IMR-90 (cell line): ENCODE data around the gene ZBTB8A. TPM values are rescaled to one million over a fixed set of nuclear protein-coding genes. Genes with fewer than 3 reads are reported as not detected.

Experiments
- ATAC-seq: fragments of 200-7000 bp; cut with Tn5 transposase; 2 replicates; pipeline ENCODE4 v1.9.1; 2020; ENCODE audit warnings: low read depth, mild to moderate bottlenecking, moderate library complexity
- BruUV-seq: library from RNA; stranded (reverse); fragments of 400-500 nt; replicated peaks from 2 replicates; lab custom pipeline; 2021; lab: Mats Ljungman, UMichigan
- CTCF ChIA-PET: fragments of 300-600 bp; formaldehyde crosslinking; extraction: SDS; loops from one replicate; lab custom pipeline; 2021; ENCODE audit warnings: antibody characterized with exemption; lab: Yijun Ruan, JAX
- POLR2A ChIA-PET: fragments of 300-600 bp; sonication (Branson Sonifier 250); formaldehyde crosslinking; loops from one replicate; lab custom pipeline; 2022; ENCODE audit warnings: antibody characterized with exemption; ENCODE audit not compliant: unreplicated experiment; lab: Charles Lee
- DNase-seq: peaks from one replicate; pipeline ENCODE4 v3.0.0; 2013
- H2AFZ ChIP-seq: replicated peaks from 2 replicates; pipeline ENCODE3; 2013; ENCODE audit warnings: low read length, mild to moderate bottlenecking; ENCODE audit not compliant: poor library complexity
- H2AK5ac ChIP-seq: 2 replicates; pipeline ENCODE4 v1.6.1; 2013; ENCODE audit warnings: low read depth, low read length, inconsistent platforms
- H2AK9ac ChIP-seq: replicated peaks from 2 replicates; pipeline ENCODE3; 2013; ENCODE audit warnings: mild to moderate bottlenecking, low read depth, low read length, moderate library complexity; ENCODE audit not compliant: poor library complexity
- H2BK120ac ChIP-seq: 2 replicates; pipeline ENCODE4 v1.6.1; 2013; ENCODE audit warnings: low read depth, low read length, inconsistent platforms
- H2BK15ac ChIP-seq: 3 replicates; pipeline ENCODE4 v1.6.1; 2013; ENCODE audit warnings: low read depth, low read length, inconsistent platforms
- H2BK20ac ChIP-seq: 2 replicates; pipeline ENCODE4 v1.6.1; 2013; ENCODE audit warnings: low read depth, mild to moderate bottlenecking, inconsistent platforms, low read length, moderate library complexity
- H2BK5ac ChIP-seq: 2 replicates; pipeline ENCODE4 v1.6.1; 2013; ENCODE audit warnings: mild to moderate bottlenecking, low read depth, low read length, inconsistent platforms; ENCODE audit not compliant: poor library complexity, severe bottlenecking
- H3K14ac ChIP-seq: replicated peaks from 2 replicates; pipeline ENCODE4 v1.6.1; 2013; ENCODE audit warnings: low read depth, low read length, inconsistent platforms
- H3K18ac ChIP-seq: 2 replicates; pipeline ENCODE4 v1.6.1; 2013; ENCODE audit warnings: low read depth, low read length, control low read depth
- H3K23ac ChIP-seq: 2 replicates; pipeline ENCODE4 v1.6.1; 2013; ENCODE audit warnings: low read depth, low read length, inconsistent platforms
- H3K27ac ChIP-seq: 2 replicates; pipeline ENCODE4 v1.5.1; 2013; ENCODE audit warnings: mild to moderate bottlenecking, control low read depth, low read length; ENCODE audit not compliant: insufficient read depth
- H3K27me3 ChIP-seq: 2 replicates; pipeline ENCODE4 v1.6.1; 2013; ENCODE audit warnings: low read length; ENCODE audit not compliant: control insufficient read depth, insufficient read depth
- H3K36me3 ChIP-seq: 2 replicates; pipeline ENCODE4 v1.6.1; 2013; ENCODE audit warnings: low read length, mixed read lengths; ENCODE audit not compliant: control insufficient read depth, insufficient read depth
- H3K4ac ChIP-seq: 2 replicates; pipeline ENCODE4 v1.6.1; 2013; ENCODE audit warnings: low read depth, low read length, inconsistent platforms
- H3K4me1 ChIP-seq: 2 replicates; pipeline ENCODE4 v1.6.1; 2013; ENCODE audit warnings: low read length, mixed read lengths; ENCODE audit not compliant: control insufficient read depth, insufficient read depth
- H3K4me2 ChIP-seq: 2 replicates; pipeline ENCODE4 v1.6.1; 2013; ENCODE audit warnings: low read depth, mild to moderate bottlenecking, control low read depth, low read length, moderate library complexity
- H3K4me3 ChIP-seq: 2 replicates; pipeline ENCODE4 v1.5.1; 2013; ENCODE audit warnings: low read depth, mild to moderate bottlenecking, control low read depth, low read length, moderate library complexity; ENCODE audit not compliant: insufficient read depth
- H3K56ac ChIP-seq: 2 replicates; pipeline ENCODE4 v1.6.1; 2013; ENCODE audit warnings: low read length, inconsistent platforms; ENCODE audit not compliant: insufficient read depth; ENCODE audit errors: extremely low read depth
- H3K79me1 ChIP-seq, 2 experiments: 2 replicates each; pipeline ENCODE4 v1.6.1; 2013; ENCODE audit warnings: low read length in 2 of 2, inconsistent platforms in 1 of 2, low read depth in 1 of 2
- H3K9ac ChIP-seq: 2 replicates; pipeline ENCODE4 v1.6.1; 2013; ENCODE audit warnings: low read depth, low read length, control low read depth
- H3K9me1 ChIP-seq: 2 replicates; pipeline ENCODE4 v1.6.1; 2013; ENCODE audit warnings: low read length, inconsistent platforms; ENCODE audit not compliant: insufficient read depth
- H3K9me3 ChIP-seq: 2 replicates; pipeline ENCODE4 v1.6.1; 2013; ENCODE audit warnings: low read length; ENCODE audit not compliant: control insufficient read depth, insufficient read depth
- H4K20me1 ChIP-seq: 2 replicates; pipeline ENCODE4 v1.6.1; 2013; ENCODE audit warnings: low read length, inconsistent platforms; ENCODE audit not compliant: insufficient read depth
- H4K5ac ChIP-seq: 2 replicates; pipeline ENCODE4 v1.6.1; 2013; ENCODE audit warnings: mild to moderate bottlenecking, low read depth, low read length, control low read depth
- H4K8ac ChIP-seq, 2 experiments: 2 replicates each; pipeline ENCODE4 v1.6.1; 2013; ENCODE audit warnings: low read depth in 2 of 2, low read length in 2 of 2, control low read depth in 1 of 2, inconsistent platforms in 1 of 2
- H4K91ac ChIP-seq: 2 replicates; pipeline ENCODE4 v1.6.1; 2013; ENCODE audit warnings: low read depth, low read length, inconsistent platforms; ENCODE audit not compliant: insufficient read depth
- CHD1 ChIP-seq: IDR thresholded peaks from 2 replicates; pipeline ENCODE4 v1.6.1; 2012; ENCODE audit warnings: low read depth, low read length, improper control_type of control experiment
- ELK1 ChIP-seq: fragments of 150-350 bp; IDR thresholded peaks from 2 replicates; pipeline ENCODE4 v1.6.1; 2016; ENCODE audit warnings: low read depth, mild to moderate bottlenecking, low read length, moderate library complexity, borderline replicate concordance
- FOS ChIP-seq: fragments of 150-350 bp; IDR thresholded peaks from 2 replicates; pipeline ENCODE4 v1.6.1; 2016; ENCODE audit warnings: low read depth, low read length
- MAFK ChIP-seq: IDR thresholded peaks from 2 replicates; pipeline ENCODE4 v1.6.1; 2012; ENCODE audit warnings: low read depth, low read length, improper control_type of control experiment
- MAZ ChIP-seq: IDR thresholded peaks from 2 replicates; pipeline ENCODE4 v1.6.1; 2012; ENCODE audit warnings: low read depth, mild to moderate bottlenecking, low read length, improper control_type of control experiment, moderate library complexity, borderline replicate concordance
- NFE2L2 ChIP-seq: fragments of 150-350 bp; IDR thresholded peaks from 2 replicates; pipeline ENCODE4 v1.6.1; 2016; ENCODE audit warnings: low read depth, mild to moderate bottlenecking, low read length
- POLR2A ChIP-seq: IDR thresholded peaks from 2 replicates; pipeline ENCODE4 v1.6.1; 2012; ENCODE audit warnings: mild to moderate bottlenecking, low read depth, low read length
- RAD21 ChIP-seq: IDR thresholded peaks from 2 replicates; pipeline ENCODE4 v1.6.1; 2012; ENCODE audit warnings: low read length, improper control_type of control experiment
- RFX5 ChIP-seq: IDR thresholded peaks from 2 replicates; pipeline ENCODE4 v1.8.0; 2012; ENCODE audit warnings: low read depth, mild to moderate bottlenecking, low read length, moderate library complexity
- SMC3 ChIP-seq: fragments of 150-350 bp; IDR thresholded peaks from 2 replicates; pipeline ENCODE4 v1.6.1; 2016; ENCODE audit warnings: low read depth, mild to moderate bottlenecking, antibody characterized with exemption, low read length, moderate library complexity
- WGBS, 2 experiments: methylation state at CpG; one replicate each; pipeline versions ENCODE4 v1.1.5 to v1.1.7; 2013; ENCODE audit warnings: missing lambda C conversion rate in 2 of 2; ENCODE audit not compliant: insufficient read length in 1 of 2; ENCODE audit errors: extremely low coverage in 2 of 2; 5-methylcytosine and 5-hydroxymethylcytosine counted together
- dilution Hi-C: fragments of 300-500 bp; cut with HindIII; formaldehyde crosslinking; loops from one replicate; pipeline ENCODE4 v1.14.3; 2018; ENCODE audit warnings: low sequenced_read_pairs; ENCODE audit not compliant: unreplicated experiment
- in situ Hi-C: fragments of 300-500 bp; cut with MboI; formaldehyde crosslinking; loops from 3 replicates; pipeline ENCODE4 v1.14.3; 2019; ENCODE audit warnings: low sequenced_read_pairs, inconsistent platforms, mixed read lengths
- intact Hi-C: fragments of 100-400 bp; cut with micrococcal nuclease; formaldehyde crosslinking; loops from 2 replicates; pipeline ENCODE4 v1.10.0; 2022
- polyA plus RNA-seq, 3 experiments: library from polyadenylated mRNA; depleted of rRNA; stranded (reverse); fragments of >200 nt; gene quantifications; 2 replicates each; pipeline ENCODE4 v1.2.3, GENCODE V29; 2012; ENCODE audit warnings: low replicate concordance in 1 of 3
- total RNA-seq: library from RNA; depleted of rRNA; stranded (reverse); fragments of >200 nt; gene quantifications from 2 replicates; pipeline ENCODE4 v1.2.3, GENCODE V29; 2012
- TF ChIP-seq, protein P1 (sequence below): conservative IDR thresholded peaks from 2 replicates; pipeline ENCODE4 v1.5.1; 2012; ENCODE audit warnings: mild to moderate bottlenecking, low read depth, low read length, improper control_type of control experiment

The ZBTB8A gene
- total and polyA plus RNA-seq, 2 of the 4 experiments (the other 2 are of a cell fraction) = 2.1 to 6.1 TPM

- no peak for TF ChIP-seq ELK1
These were observed 112.3 kb downstream of the ZBTB8A start (continued) for GRCh38 chr1:32651461-32652073.

DNA sequence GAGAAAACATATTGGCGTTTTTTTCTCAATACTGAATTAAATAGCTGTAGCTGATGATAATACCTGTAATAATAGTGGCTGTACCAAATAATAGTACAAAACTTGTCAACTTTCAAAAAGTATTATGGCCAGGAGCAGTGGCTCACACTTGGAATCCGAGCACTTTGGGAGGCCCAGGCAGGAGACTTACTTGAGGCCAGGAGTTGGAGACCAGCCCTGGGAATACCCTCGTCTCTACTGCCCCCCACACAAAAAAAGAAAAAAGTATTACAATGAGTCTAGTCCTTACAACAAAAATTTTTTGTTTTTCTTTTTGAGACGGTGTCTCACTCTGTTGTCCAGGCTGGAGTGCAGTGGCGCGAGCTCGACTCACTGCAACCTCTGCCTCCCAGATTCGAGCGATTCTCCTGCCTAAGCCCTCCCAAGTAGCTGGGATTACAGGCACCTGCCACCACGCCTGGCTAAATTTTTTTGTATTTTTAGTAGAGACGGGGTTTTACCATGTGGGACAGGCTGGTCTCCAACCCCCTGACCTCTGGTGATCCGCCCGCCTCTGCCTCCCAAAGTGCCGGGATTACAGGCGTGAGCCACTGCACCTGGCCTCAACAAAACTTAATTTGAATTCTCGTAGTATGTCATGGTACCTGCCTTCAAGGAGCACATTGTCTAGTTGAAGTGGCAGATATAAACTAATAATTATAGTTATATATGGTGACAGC lies 113.2 kb downstream of the ZBTB8A start:
- no peaks in the 10 kb centered on the region; the same call in 1 of the 2 replicates for H3K9me1 ChIP-seq
- intact Hi-C loops (no loop called here), dilution Hi-C loops (no loop called here), in situ Hi-C loops (no loop called here)
- H3K14ac ChIP-seq = peak overlapping the region; percentile 94; the same call in 1 of the 2 replicates
- POLR2A ChIA-PET = no interaction called here
- no peak overlapping the region for H2AK9ac ChIP-seq
- H3K4me1 ChIP-seq = peaks cover 3% of the 10 kb centered on the region; the same call in 1 of the 2 replicates
- no peak overlapping the region for H2AFZ ChIP-seq
- DNase-seq (no peak), ATAC-seq (no peak)
- no peak overlapping the region for H3K23ac ChIP-seq
- peaks cover 2% of the 10 kb centered on the region; the same call in 1 of the 2 replicates for H4K20me1 ChIP-seq
- no peaks in the 10 kb centered on the region for H3K27me3 ChIP-seq
- 0 out of 4 replicates have a peak overlapping the region, but pooled peaks of 1 of the 2 experiments have one; percentile 75 for H4K8ac ChIP-seq
- no peak overlapping the region for H3K18ac ChIP-seq
- peak overlapping the region; percentile 98 for H3K4me2 ChIP-seq
- H3K56ac ChIP-seq = peak overlapping the region; percentile 75; the same call in 1 of the 2 replicates
- H3K4ac ChIP-seq = no peak overlapping the region
- no TSS peak for BruUV-seq
- peaks cover 18 to 54% of the 10 kb centered on the region in 2 experiments for H3K79me1 ChIP-seq
- no peak overlapping the region for H3K27ac ChIP-seq
- CTCF ChIA-PET = no interaction called here
- H2BK120ac ChIP-seq = no peak overlapping the region
- peak overlapping the region; percentile 97; the same call in 1 of the 2 replicates for H3K4me3 ChIP-seq
- no peak overlapping the region for H2BK15ac ChIP-seq
- H3K36me3 ChIP-seq = peaks cover 22% of the 10 kb centered on the region
- H2BK20ac ChIP-seq = no peak overlapping the region
- H4K5ac ChIP-seq = no peak overlapping the region
- no peak overlapping the region for H2AK5ac ChIP-seq
- H3K9me3 ChIP-seq = no peaks in the 10 kb centered on the region
- WGBS, 2 experiments = 96% methylated on average over 4 of the region's 16 CpGs; no CpG with 5 or more reads in 1 of the 2 experiments
- no peak overlapping the region for H2BK5ac ChIP-seq
- H4K91ac ChIP-seq = no peak overlapping the region
- H3K9ac ChIP-seq = peak overlapping the region; percentile 91; the same call in 1 of the 2 replicates
- TF ChIP-seq, protein P1, sequence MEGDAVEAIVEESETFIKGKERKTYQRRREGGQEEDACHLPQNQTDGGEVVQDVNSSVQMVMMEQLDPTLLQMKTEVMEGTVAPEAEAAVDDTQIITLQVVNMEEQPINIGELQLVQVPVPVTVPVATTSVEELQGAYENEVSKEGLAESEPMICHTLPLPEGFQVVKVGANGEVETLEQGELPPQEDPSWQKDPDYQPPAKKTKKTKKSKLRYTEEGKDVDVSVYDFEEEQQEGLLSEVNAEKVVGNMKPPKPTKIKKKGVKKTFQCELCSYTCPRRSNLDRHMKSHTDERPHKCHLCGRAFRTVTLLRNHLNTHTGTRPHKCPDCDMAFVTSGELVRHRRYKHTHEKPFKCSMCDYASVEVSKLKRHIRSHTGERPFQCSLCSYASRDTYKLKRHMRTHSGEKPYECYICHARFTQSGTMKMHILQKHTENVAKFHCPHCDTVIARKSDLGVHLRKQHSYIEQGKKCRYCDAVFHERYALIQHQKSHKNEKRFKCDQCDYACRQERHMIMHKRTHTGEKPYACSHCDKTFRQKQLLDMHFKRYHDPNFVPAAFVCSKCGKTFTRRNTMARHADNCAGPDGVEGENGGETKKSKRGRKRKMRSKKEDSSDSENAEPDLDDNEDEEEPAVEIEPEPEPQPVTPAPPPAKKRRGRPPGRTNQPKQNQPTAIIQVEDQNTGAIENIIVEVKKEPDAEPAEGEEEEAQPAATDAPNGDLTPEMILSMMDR = no peak
- no peak for TF ChIP-seq CHD1
- TF ChIP-seq SMC3 = no peak
- no peak for TF ChIP-seq NFE2L2
- TF ChIP-seq MAFK = no peak
- TF ChIP-seq RAD21 = no peak
- TF ChIP-seq MAZ = no peak
- TF ChIP-seq FOS = no peak
- TF ChIP-seq POLR2A = no peak
- no peak for TF ChIP-seq RFX5
- no peak for TF ChIP-seq ELK1
